Stimulated activated naive CD8-positive, alpha-beta T cell treated with anti-CD3 and anti-CD28 coated beads, Interleukin-15, amount 100 ng/mL, for 72 hours (primary cell): ENCODE data around the gene PSTK.
A peak's percentile ranks its signal among the peaks of the same experiment; 100 is the strongest.

ENCODE experiments used
- ATAC-seq: fragments of 150-1000 bp; cut with Tn5 transposase; 2 replicates; pipeline ENCODE4 v1.10.0; 2021; ENCODE audit warnings: mild to moderate bottlenecking, moderate library complexity
- DNase-seq, 2 donors: peaks; one replicate each; pipeline ENCODE4 v3.0.0; 2021 to 2022
- H3K27ac Mint-ChIP-seq, 2 donors: one replicate each; pipeline ENCODE4 v1.8.0; 2022; ENCODE audit warnings: mild to moderate bottlenecking in 2 of 2, mixed read lengths in 2 of 2, moderate library complexity in 2 of 2
- H3K27me3 Mint-ChIP-seq: one replicate; pipeline ENCODE4 v1.8.0; 2022; ENCODE audit warnings: mixed read lengths
- H3K4me1 Mint-ChIP-seq: one replicate; pipeline ENCODE4 v1.8.0; 2022; ENCODE audit warnings: mild to moderate bottlenecking, mixed read lengths
- H3K4me3 Mint-ChIP-seq, 2 donors: one replicate each; pipeline ENCODE4 v1.8.0; 2022; ENCODE audit warnings: mild to moderate bottlenecking in 2 of 2, mixed read lengths in 2 of 2, moderate library complexity in 1 of 2
- H3K9me3 Mint-ChIP-seq, 2 donors: one replicate each; pipeline ENCODE4 v1.8.0; 2022; ENCODE audit warnings: mixed read lengths in 2 of 2

PSTK gene

GRCh38 chr10:123026302-123026701, 46.1 kb downstream of the PSTK start:
- ATAC-seq, result no peak
- no peak overlapping the region for H3K27ac Mint-ChIP-seq
- H3K27me3 Mint-ChIP-seq, result no peaks in the 10 kb centered on the region
- DNase-seq, result no peak
- H3K4me1 Mint-ChIP-seq, result peaks cover 11% of the 10 kb centered on the region
- no peaks in the 10 kb centered on the region for H3K9me3 Mint-ChIP-seq
- no peak overlapping the region for H3K4me3 Mint-ChIP-seq

- Mint-ChIP-seq H3K27ac (no peak overlapping the region), H3K4me3 (no peak overlapping the region), H3K27me3 (no peaks in the 10 kb centered on the region), H3K4me1 (peaks cover 6% of the 10 kb centered on the region), H3K9me3 (no peaks in the 10 kb centered on the region)
- DNase-seq (no peak), ATAC-seq (no peak)
Observed at GRCh38 chr10:123027861-123028260, 47.7 kb downstream of the PSTK start.

- H3K9me3 Mint-ChIP-seq, result no peaks in the 10 kb centered on the region
- H3K27ac Mint-ChIP-seq, result peak overlapping the region in 1 of 2 donors; percentile 48
- DNase-seq (no peak), ATAC-seq (no peak)
- no peaks in the 10 kb centered on the region for H3K4me1 Mint-ChIP-seq
- no peaks in the 10 kb centered on the region for H3K27me3 Mint-ChIP-seq
- H3K4me3 Mint-ChIP-seq, result no peak overlapping the region
Observed at GRCh38 chr10:123031124-123031523, 50.9 kb downstream of the PSTK start.

GRCh38 chr10:123034332-123034731, 54.1 kb downstream of the PSTK start:
- Mint-ChIP-seq H3K4me3 (no peak overlapping the region), H3K27ac (no peak overlapping the region), H3K27me3 (no peaks in the 10 kb centered on the region)

GRCh38 chr10:123035467-123036086, 55.4 kb downstream of the PSTK start:
- Mint-ChIP-seq H3K4me1 (peaks cover 14% of the 10 kb centered on the region), H3K27me3 (no peaks in the 10 kb centered on the region), H3K27ac (no peak overlapping the region), H3K9me3 (no peaks in the 10 kb centered on the region), H3K4me3 (no peak overlapping the region)
- ATAC-seq (no peak), DNase-seq (no peak)

More at GRCh38 chr10:123034332-123034731, 54.1 kb downstream of the PSTK start:
- Mint-ChIP-seq H3K4me1 (peaks cover 11% of the 10 kb centered on the region), H3K9me3 (no peaks in the 10 kb centered on the region)
- DNase-seq (no peak), ATAC-seq (no peak)

- Mint-ChIP-seq H3K4me3 (no peak overlapping the region), H3K27me3 (no peaks in the 10 kb centered on the region), H3K9me3 (no peaks in the 10 kb centered on the region), H3K4me1 (peaks cover 14% of the 10 kb centered on the region), H3K27ac (peak overlapping the region in 1 of 2 donors; percentile 91)
- DNase-seq, result no peak
- no peak for ATAC-seq
Observed at GRCh38 chr10:123038782-123039631, 58.8 kb downstream of the PSTK start.

GRCh38 chr10:123039632-123039930, 59.4 kb downstream of the PSTK start:
- no peak for DNase-seq
- H3K4me1 Mint-ChIP-seq, result peaks cover 14% of the 10 kb centered on the region
- H3K27me3 Mint-ChIP-seq, result no peaks in the 10 kb centered on the region
- no peaks in the 10 kb centered on the region for H3K9me3 Mint-ChIP-seq
- no peak for ATAC-seq
- peak overlapping the region in 1 of 2 donors; percentile 91 for H3K27ac Mint-ChIP-seq
- H3K4me3 Mint-ChIP-seq, result no peak overlapping the region
